ENCODE results near the gene LAPTM5.

LAPTM5 gene

DNA sequence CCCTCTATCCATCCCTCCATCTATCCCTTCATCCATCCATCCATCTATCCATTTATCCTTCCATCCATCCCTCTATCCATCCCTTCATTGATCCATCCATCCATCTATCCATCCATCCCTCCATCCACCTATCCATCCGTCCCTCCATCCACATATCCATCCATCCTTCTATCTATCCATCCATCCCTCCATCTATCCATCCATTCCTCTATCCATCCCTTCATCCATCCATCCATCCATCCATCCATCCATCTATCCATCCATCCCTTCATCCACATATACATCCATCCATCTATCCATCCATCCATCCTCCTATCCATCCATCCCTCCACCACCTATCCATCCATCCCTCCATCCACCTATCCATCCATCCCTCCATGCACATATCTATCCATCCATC is 57.8 kb downstream of the LAPTM5 start:
- no peak for DNase-seq (ENCODE audit: low spot score in 2 of 2)
- H3K27ac Mint-ChIP-seq (ENCODE audit: low read depth): no peak overlapping the region
- no peaks in the 10 kb centered on the region for H3K27me3 Mint-ChIP-seq
- no peaks in the 10 kb centered on the region for H3K9me3 Mint-ChIP-seq
- ATAC-seq (replicated peaks; ENCODE audit: extremely low read depth, poor library complexity, severe bottlenecking): no peak
- no peaks in the 10 kb centered on the region for H3K36me3 Mint-ChIP-seq (ENCODE audit: insufficient read depth)
- H3K4me1 Mint-ChIP-seq: no peaks in the 10 kb centered on the region
- no peak overlapping the region for H3K4me3 Mint-ChIP-seq

DNA sequence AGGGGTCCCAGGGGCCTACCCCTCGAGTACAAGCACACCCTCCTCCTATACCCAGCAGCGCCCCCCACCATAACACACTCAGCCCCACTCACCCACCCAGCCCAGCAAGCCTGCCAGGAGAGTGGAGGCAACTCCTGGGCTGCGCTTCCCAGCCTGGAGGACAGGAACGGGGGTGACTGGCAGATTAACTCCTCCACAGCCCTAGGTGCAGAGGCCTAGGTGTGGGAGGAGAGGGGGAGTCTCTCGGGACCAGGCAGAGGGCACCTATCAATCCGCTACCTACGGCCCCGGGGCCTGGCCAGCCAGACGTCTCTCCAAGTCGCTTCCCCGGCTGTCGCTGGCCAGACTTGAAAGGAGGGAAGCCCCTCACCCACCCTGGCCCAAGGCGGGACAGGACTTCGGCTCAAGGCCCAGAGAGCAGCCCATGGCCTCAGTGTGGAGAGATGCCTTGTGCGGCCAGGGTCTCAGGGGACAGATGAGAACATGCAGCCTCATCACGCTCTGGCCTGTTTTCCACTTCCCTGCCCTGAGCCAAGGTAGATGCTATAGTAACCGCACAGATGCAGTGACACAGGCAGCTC is 59.1 kb downstream of the LAPTM5 start:
- ATAC-seq (replicated peaks; ENCODE audit: extremely low read depth, poor library complexity, severe bottlenecking): no peak
- no peaks in the 10 kb centered on the region for H3K4me1 Mint-ChIP-seq
- H3K27ac Mint-ChIP-seq (ENCODE audit: low read depth): no peak overlapping the region
- no peak overlapping the region for H3K4me3 Mint-ChIP-seq
- H3K36me3 Mint-ChIP-seq (ENCODE audit: insufficient read depth): no peaks in the 10 kb centered on the region
- no peaks in the 10 kb centered on the region for H3K27me3 Mint-ChIP-seq
- DNase-seq (ENCODE audit: low spot score in 2 of 2): no peak
- no peaks in the 10 kb centered on the region for H3K9me3 Mint-ChIP-seq

DNA sequence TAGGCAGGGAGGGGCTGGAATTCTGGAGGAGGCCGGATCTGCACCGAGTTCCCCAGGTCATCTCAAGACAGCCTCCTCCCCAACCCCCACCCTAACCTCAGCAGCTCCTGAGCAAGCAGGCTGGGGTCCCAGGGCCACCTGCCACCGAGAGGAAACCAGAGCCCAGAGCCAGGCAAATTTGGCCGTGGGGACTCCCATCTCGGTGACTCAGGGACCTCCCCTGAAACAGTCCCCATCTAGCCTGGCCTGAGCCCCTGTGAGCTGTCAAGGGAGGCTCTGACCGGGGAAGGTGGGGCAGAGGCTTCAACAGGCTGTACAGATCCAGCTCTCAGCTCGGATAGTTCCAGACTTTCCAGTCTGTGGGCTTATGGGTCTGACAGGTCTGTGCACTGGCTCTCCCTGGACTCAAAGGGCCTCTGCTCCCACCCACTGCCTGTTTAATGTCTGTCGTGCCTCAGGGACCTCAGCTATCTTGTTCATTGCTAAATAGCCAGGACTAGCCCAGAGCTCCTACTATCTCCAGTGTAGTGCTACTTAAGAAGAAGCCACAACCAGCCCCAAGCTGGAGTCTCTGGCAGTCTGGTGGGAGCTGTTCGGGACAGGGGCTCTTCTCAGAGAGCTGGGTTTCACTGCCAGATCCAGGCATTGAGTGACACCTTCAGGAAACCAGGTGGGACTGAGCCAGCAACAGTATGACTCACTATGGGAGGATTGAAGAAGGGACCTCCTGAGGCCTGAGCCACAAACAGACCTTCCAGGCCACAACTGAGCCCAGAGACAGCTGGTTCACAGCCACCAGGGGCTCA is 59.8 kb downstream of the LAPTM5 start:
- H3K4me3 Mint-ChIP-seq: no peak overlapping the region
- H3K4me1 Mint-ChIP-seq: no peaks in the 10 kb centered on the region
- DNase-seq (ENCODE audit: low spot score in 2 of 2) (no peak), ATAC-seq (replicated peaks; ENCODE audit: extremely low read depth, poor library complexity, severe bottlenecking) (no peak)
- H3K27ac Mint-ChIP-seq (ENCODE audit: low read depth): no peak overlapping the region
- H3K27me3 Mint-ChIP-seq: no peaks in the 10 kb centered on the region
- no peaks in the 10 kb centered on the region for H3K9me3 Mint-ChIP-seq
- peaks cover 2% of the 10 kb centered on the region for H3K36me3 Mint-ChIP-seq (ENCODE audit: insufficient read depth)

DNA sequence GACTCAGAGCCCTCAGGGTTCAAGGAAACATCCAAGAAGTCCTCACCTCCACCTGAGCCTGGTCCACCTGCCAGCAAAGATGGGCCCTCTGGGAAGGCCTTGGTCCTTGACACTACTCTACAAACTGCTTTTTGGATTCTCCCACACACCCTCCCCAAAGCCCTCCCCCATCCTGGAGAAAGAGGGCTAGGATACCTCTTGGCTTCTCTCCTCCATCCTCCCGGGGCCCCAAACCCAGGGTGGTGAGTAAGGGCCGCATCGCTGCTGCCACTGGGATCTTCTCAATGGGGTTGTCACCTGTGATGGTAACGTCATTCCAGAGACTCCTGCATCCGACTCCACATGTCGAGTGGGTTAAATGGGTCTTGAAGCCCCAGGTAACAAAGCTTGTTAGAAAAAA is 60.7 kb downstream of the LAPTM5 start:
- ATAC-seq (replicated peaks; ENCODE audit: extremely low read depth, poor library complexity, severe bottlenecking) (no peak), DNase-seq (ENCODE audit: low spot score in 2 of 2) (no peak)
- Mint-ChIP-seq H3K4me3 (no peak overlapping the region), H3K4me1 (no peaks in the 10 kb centered on the region), H3K9me3 (no peaks in the 10 kb centered on the region), H3K36me3 (ENCODE audit: insufficient read depth) (peaks cover 2% of the 10 kb centered on the region), H3K27me3 (peaks cover 9% of the 10 kb centered on the region), H3K27ac (ENCODE audit: low read depth) (no peak overlapping the region)

DNA sequence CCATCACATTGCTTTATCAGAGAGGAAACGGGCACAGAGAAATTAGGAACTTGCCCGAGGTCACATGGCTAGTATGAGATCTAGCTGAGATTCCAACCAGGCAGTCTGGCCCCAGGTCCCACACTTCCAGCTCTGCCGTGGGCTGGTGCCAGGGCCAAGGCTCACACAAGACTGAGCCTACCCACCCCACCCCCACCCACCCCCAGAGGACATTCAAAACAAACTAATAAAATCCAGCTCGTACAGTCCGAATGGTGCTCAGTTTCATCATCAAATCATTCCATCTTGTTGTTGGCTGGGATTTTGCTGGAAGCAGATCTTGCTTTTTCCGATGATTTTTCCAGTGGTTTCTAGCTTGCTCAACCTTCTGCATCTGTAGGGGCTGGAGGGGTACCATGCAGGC is 62.1 kb downstream of the LAPTM5 start:
- no peak for DNase-seq (ENCODE audit: low spot score in 2 of 2)
- Mint-ChIP-seq H3K27ac (ENCODE audit: low read depth) (no peak overlapping the region), H3K27me3 (peaks cover 20% of the 10 kb centered on the region), H3K4me3 (no peak overlapping the region), H3K4me1 (no peaks in the 10 kb centered on the region), H3K9me3 (no peaks in the 10 kb centered on the region), H3K36me3 (ENCODE audit: insufficient read depth) (peaks cover 2% of the 10 kb centered on the region)
- no peak for ATAC-seq (replicated peaks; ENCODE audit: extremely low read depth, poor library complexity, severe bottlenecking)

DNA sequence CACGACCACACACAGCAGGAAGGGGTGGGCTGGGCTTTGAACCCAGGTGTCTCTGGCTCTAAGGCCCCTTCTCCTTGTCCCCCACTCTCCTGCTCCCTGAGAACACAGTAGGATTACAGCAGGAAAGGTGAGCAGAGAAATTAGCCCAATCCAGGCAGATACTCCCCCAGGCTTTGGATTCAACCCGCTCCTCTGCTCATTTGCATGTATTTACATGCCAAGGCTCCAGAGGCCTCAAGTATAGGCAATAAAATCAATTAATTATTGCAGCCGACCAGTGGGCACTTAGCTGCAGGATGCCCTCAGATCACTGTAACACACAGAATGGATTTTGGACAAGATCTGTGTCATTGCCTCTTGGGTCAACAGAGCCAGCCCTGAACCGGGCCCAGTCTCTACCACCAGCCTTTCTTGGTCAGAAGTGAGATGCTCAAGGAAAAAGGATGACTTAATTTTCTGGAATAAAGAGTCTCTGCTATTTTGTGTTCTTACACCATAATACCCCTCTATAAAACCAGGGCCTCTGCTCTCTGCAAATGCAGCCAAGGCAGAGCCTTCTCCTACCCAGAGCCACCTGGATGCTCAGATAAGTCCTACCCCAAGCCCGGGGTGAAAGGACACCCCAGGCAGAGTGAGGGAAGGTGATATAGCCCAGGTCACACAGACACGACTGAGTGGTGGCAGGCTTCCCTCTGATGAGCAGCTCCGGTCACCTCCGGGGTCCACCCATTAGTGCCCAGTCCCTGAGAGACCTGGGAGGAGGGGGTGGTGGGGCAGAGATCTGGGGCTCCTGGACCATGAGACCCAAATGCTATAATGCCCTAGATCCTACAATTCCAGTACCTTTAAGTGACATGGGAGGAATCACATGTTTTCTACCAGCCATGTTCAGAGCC is 63.0 kb downstream of the LAPTM5 start:
- no peak for DNase-seq (ENCODE audit: low spot score in 2 of 2)
- Mint-ChIP-seq H3K27ac (ENCODE audit: low read depth) (no peak overlapping the region), H3K9me3 (no peaks in the 10 kb centered on the region), H3K36me3 (ENCODE audit: insufficient read depth) (peaks cover 2% of the 10 kb centered on the region), H3K4me3 (no peak overlapping the region), H3K4me1 (no peaks in the 10 kb centered on the region), H3K27me3 (peaks cover 29% of the 10 kb centered on the region)
- ATAC-seq (replicated peaks; ENCODE audit: extremely low read depth, poor library complexity, severe bottlenecking): no peak

DNA sequence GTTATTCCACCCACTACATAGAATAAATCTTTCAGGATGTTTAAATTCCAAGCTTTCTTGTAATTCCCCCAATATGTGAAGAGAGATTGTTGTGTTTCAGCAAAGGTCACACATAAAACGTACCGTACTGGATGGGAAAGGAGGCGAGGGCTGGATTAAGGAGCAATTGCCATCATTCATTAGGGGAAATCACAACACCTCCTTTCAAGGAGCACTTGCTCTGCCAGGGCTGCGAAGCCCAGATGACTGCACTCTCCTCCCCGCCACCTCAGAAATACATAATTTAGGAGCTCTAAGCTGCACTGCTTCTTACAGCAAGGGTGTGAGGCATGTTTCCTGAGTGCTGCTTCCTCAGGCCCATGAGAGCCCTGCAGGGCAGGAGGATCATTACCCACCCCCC is 63.8 kb downstream of the LAPTM5 start:
- no peak overlapping the region for H3K27ac Mint-ChIP-seq (ENCODE audit: low read depth)
- H3K4me3 Mint-ChIP-seq: no peak overlapping the region
- no peak for DNase-seq (ENCODE audit: low spot score in 2 of 2)
- no peak for ATAC-seq (replicated peaks; ENCODE audit: extremely low read depth, poor library complexity, severe bottlenecking)
- peaks cover 36% of the 10 kb centered on the region for H3K27me3 Mint-ChIP-seq
- H3K9me3 Mint-ChIP-seq: no peaks in the 10 kb centered on the region
- H3K4me1 Mint-ChIP-seq: no peaks in the 10 kb centered on the region
- H3K36me3 Mint-ChIP-seq (ENCODE audit: insufficient read depth): peaks cover 2% of the 10 kb centered on the region

DNA sequence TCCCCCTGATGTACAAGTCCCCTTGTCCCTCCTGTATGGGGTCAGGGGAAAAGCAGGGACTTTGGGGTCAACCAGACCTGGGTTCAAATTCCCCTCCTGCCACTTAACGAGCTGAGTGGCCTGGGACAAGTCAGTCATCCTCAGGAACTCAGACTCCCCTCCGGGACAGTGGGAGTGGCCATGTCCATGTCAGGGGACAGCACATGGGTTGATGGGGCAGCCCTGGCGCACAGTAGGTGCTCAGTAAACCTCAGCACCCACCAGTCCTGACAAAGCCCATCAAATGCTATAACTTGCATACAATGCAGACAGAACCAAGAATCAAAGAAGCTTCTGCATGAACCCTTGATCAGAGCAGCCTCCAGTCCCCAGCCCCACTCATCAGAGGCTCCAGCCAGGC is 64.2 kb downstream of the LAPTM5 start:
- DNase-seq (ENCODE audit: low spot score in 2 of 2) (no peak), ATAC-seq (replicated peaks; ENCODE audit: extremely low read depth, poor library complexity, severe bottlenecking) (no peak)
- Mint-ChIP-seq H3K27me3 (peaks cover 40% of the 10 kb centered on the region), H3K9me3 (no peaks in the 10 kb centered on the region), H3K27ac (ENCODE audit: low read depth) (no peak overlapping the region), H3K4me1 (no peaks in the 10 kb centered on the region), H3K4me3 (no peak overlapping the region), H3K36me3 (ENCODE audit: insufficient read depth) (peaks cover 2% of the 10 kb centered on the region)

DNA sequence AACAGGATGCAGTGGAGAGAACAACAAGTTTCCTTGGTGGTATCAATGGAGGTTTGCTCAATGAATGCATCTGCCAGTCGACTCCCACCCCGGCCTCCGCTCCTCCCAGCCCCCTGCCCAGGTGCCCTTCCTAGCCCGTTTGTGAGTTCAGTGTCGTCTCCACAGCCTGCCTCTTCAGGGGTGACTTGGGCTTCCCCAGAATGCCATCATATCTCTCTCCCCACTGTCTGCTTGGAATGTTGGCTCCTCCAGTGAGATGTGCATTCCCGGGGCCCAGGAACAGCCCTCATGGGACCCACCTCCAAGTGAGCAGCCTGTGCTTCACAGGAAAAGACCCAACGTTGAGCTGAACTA is 64.6 kb downstream of the LAPTM5 start:
- Mint-ChIP-seq H3K4me3 (peak overlapping the region; percentile 6), H3K36me3 (ENCODE audit: insufficient read depth) (peaks cover 2% of the 10 kb centered on the region), H3K4me1 (no peaks in the 10 kb centered on the region), H3K9me3 (no peaks in the 10 kb centered on the region), H3K27me3 (peaks cover 45% of the 10 kb centered on the region), H3K27ac (ENCODE audit: low read depth) (no peak overlapping the region)
- DNase-seq (ENCODE audit: low spot score in 2 of 2) (no peak), ATAC-seq (replicated peaks; ENCODE audit: extremely low read depth, poor library complexity, severe bottlenecking) (no peak)

DNA sequence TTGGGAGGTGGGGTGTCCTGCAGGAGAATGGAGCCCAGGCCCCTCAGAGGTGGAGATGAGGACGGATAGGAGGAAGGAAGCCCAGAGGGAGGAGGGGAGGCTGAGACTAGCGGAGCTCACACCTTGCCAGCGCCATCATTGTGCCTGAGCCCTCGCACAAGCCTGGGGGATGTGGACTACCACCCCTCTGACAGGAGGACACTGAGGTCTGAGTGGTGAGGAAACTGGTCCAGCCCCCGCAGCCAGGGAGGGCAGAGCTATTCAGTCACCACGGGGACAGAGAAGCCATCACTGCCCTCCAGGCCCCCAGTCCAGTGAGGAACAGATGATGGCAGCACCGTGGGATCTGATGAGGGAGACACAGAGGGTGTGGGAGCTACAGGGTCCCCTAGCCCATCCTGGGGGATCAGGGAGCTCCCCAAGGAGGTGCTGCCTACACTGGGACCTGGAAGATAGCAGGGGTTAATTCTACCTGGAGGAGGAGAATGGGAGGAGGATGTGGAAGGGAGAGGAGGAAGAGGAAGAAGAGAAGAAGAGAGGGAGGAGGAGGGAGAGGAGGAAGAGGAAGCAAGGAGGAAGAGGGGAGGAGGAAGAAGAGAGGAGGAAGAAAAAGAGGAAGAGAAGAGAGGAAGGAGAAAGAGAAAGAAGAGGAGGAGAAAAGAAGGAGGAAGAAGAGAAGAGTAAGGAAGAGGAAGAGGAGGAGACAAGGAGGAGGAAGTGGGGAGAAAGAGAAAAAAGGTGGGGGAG is 65.2 kb downstream of the LAPTM5 start:
- ATAC-seq (replicated peaks; ENCODE audit: extremely low read depth, poor library complexity, severe bottlenecking): no peak
- H3K4me1 Mint-ChIP-seq: no peaks in the 10 kb centered on the region

DNA sequence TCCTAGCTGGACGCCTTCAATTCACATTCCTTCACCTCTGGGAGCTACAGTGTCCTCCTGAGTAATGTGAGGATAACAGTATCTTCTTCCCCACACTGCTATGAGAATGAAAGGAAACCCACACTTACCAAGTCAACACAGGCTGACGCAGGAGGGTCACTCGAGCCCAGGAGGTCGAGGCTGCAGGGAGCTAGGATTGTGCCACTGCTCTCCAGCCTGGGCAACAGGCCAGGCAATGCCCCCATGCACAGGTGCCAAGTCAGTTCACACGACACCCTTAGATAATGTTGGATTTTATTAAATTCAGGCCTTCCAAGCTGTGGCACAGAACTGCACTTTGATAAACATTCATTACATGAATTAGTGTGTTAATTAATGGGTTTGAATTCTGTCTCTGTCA is 66.1 kb downstream of the LAPTM5 start:
- Mint-ChIP-seq H3K9me3 (no peaks in the 10 kb centered on the region), H3K4me3 (no peak overlapping the region), H3K27ac (ENCODE audit: low read depth) (peak overlapping the region; percentile 67), H3K36me3 (ENCODE audit: insufficient read depth) (peaks cover 2% of the 10 kb centered on the region), H3K4me1 (no peaks in the 10 kb centered on the region), H3K27me3 (peaks cover 59% of the 10 kb centered on the region)
- ATAC-seq (replicated peaks; ENCODE audit: extremely low read depth, poor library complexity, severe bottlenecking) (no peak), DNase-seq (ENCODE audit: low spot score in 2 of 2) (no peak)

More for the DNA sequence above, 65.2 kb downstream of the LAPTM5 start:
- DNase-seq (ENCODE audit: low spot score in 2 of 2): no peak
- peaks cover 50% of the 10 kb centered on the region for H3K27me3 Mint-ChIP-seq
- H3K9me3 Mint-ChIP-seq: no peaks in the 10 kb centered on the region
- peak overlapping the region; percentile 67 for H3K27ac Mint-ChIP-seq (ENCODE audit: low read depth)
- H3K36me3 Mint-ChIP-seq (ENCODE audit: insufficient read depth): peaks cover 2% of the 10 kb centered on the region
- H3K4me3 Mint-ChIP-seq: peak overlapping the region; percentile 6

DNA sequence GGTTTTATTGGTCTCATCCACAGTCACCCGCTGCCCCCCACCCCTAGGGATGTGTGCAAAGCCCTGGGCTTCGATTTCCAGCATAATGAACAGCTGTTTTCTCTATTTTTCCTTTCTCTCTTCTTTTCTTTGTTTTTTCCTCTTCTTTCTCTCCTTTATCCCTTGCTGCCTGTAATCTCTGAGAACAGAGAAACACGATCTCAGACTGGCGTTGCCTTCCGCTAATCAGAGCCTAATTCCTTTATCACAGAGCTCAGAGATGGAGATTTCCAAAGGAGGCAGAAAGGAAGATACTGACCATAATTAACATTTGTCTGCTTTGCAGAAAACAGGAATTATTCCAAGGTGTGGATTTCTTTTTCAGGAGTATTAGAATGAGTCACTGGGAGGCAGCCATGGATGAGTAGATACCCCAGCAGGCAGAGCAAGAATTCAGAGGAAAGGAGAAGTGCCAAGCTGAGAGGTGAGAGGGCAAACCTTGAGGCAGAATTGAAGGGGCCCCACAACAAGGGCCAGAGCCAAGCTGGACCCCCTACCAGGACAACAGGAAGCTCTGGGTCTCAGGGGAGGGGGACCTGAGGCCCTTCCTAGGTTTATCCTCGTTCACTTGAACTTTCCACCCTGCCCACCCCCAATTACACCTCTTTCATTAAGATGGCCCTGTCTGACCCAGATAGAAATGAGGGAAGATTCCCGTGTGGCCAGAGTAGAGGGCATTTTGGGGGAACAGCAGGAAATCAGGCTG is 67.5 kb downstream of the LAPTM5 start:
- Mint-ChIP-seq H3K27me3 (peaks cover 69% of the 10 kb centered on the region), H3K36me3 (ENCODE audit: insufficient read depth) (peaks cover 2% of the 10 kb centered on the region), H3K4me3 (no peak overlapping the region), H3K4me1 (no peaks in the 10 kb centered on the region), H3K9me3 (no peaks in the 10 kb centered on the region), H3K27ac (ENCODE audit: low read depth) (no peak overlapping the region)
- DNase-seq (ENCODE audit: low spot score in 2 of 2): no peak
- no peak for ATAC-seq (replicated peaks; ENCODE audit: extremely low read depth, poor library complexity, severe bottlenecking)
